Stimulated activated naive B cell treated with anti-CD40 and anti-IgM and Interleukin-4, amounts not matched to agents 10 μg/mL and 1 μg/mL and 100 μg/mL, for 72 hours (primary cell): ENCODE data around the gene ZNF593OS.
A peak's percentile ranks its signal among the peaks of the same experiment; 100 is the strongest.

Experiments used
- ATAC-seq, 2 donors: fragments of 150-1000 bp; cut with Tn5 transposase; replicated peaks; 2 replicates each; pipeline ENCODE4 v1.10.0; 2021; ENCODE audit warnings: moderate library complexity in 1 of 2
- DNase-seq: peaks from one replicate; pipeline ENCODE4 v3.0.0; 2021
- H3K27ac Mint-ChIP-seq: one replicate; pipeline ENCODE4 v1.8.0; 2022; ENCODE audit warnings: mild to moderate bottlenecking, mixed read lengths
- H3K27me3 Mint-ChIP-seq, 2 donors: one replicate each; pipeline ENCODE4 v1.8.0; 2022; ENCODE audit warnings: mixed read lengths in 2 of 2
- H3K36me3 Mint-ChIP-seq, 2 donors: one replicate each; pipeline ENCODE4 v1.8.0; 2022; ENCODE audit warnings: mixed read lengths in 2 of 2, mild to moderate bottlenecking in 1 of 2
- H3K4me1 Mint-ChIP-seq, 2 donors: one replicate each; pipeline ENCODE4 v1.8.0; 2022; ENCODE audit warnings: mixed read lengths in 2 of 2, mild to moderate bottlenecking in 1 of 2
- H3K4me3 Mint-ChIP-seq, 2 donors: one replicate each; pipeline ENCODE4 v1.8.0; 2022; ENCODE audit warnings: mild to moderate bottlenecking in 2 of 2, mixed read lengths in 2 of 2, moderate library complexity in 1 of 2
- H3K9me3 Mint-ChIP-seq, 2 donors: one replicate each; pipeline ENCODE4 v1.8.0; 2022; ENCODE audit warnings: mixed read lengths in 2 of 2, mild to moderate bottlenecking in 1 of 2

ZNF593OS gene

DNA sequence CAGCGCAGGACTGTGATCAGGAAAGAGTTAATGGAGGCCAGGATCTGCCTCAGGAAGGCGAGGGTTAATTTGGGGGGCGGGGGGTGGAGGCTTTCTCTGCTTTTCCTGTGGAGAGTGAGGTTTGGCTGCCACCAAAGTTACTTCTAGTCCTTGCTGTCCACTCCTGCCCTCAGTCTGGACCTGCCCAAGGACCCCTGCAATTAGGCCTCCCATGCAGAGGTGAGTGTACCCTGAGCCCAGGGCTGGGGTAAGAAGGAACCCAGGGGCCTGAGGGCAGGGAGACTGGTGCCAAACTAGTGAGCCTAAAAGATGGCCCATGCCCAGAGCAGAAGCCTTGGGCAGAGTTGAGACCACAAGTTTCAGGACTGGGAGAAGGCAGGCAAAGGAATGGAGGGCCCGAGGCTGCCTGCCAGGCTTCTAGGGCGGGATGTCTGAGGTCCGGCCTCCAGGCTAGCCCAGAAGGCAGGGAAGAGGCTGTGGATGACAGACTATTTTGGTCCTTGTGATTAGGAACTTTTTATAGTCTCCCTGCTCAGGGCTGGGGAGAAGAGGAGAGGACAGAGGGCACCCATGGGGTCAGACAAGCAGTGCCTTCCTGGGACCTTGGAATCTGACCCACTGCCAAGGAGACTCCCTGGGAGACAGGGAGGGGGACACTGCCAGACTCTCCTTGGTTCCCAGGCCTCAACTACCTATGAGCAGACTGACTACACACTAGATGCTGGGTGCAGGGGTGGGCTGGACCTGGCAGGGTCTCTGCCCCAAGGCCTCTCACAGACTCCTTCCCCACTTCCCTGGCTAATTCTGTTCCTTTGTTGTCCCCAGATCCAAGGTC is 12.5 kb downstream of the ZNF593OS start, which contains the start of gene FAM110D:
TSS of gene FAM110D (plus strand) at position 172 of the 835 bp plus-strand sequence. CDS start 2,213 bp downstream, outside the sequence.
- no peaks in the 10 kb centered on the region for H3K36me3 Mint-ChIP-seq
- H3K4me3 Mint-ChIP-seq: no peak within 1 kb of the TSS
- H3K4me1 Mint-ChIP-seq: peaks cover 6 to 11% of the 10 kb centered on the region in 2 donors
- H3K27ac Mint-ChIP-seq: no peak within 1 kb of the TSS
- H3K9me3 Mint-ChIP-seq: no peaks in the 10 kb centered on the region
- H3K27me3 Mint-ChIP-seq: peaks cover 45 to 71% of the 10 kb centered on the region in 2 donors
- ATAC-seq (no peak), DNase-seq (no peak)

DNA sequence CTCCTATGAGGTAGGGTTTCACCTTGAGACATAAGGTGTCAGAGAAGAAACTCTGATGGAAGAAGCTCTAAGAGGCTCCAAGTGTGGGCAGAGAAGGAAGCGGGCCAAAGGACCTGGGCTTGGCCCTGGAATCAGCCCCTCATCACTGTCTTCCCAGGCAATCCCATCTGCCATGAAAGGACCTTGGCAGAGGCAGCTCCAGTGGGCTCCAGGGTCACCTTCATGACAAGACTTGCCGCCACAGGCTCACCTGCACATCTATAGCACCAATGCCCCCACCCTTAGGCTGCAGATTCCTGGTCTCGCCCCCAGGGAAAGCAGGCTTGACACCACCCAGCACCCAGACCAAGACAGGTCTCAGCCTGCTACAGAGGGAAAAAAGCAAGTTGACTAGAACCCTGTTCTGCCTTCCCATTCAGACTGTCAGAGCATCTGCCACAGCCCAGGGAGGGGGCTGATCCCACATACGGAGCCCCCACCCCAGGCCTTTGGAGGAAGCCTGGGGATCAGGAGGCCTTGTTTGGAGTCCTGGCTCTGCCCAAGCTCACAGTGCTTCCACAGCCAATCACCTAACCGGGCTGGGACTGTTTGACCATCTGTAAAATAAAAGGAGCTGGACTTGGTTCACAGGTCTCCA is 13.2 kb downstream of the ZNF593OS start:
- Mint-ChIP-seq H3K4me1 (peaks cover 6 to 11% of the 10 kb centered on the region in 2 donors), H3K36me3 (no peaks in the 10 kb centered on the region), H3K9me3 (no peaks in the 10 kb centered on the region), H3K27me3 (peaks cover 45 to 76% of the 10 kb centered on the region in 2 donors), H3K27ac (no peak overlapping the region), H3K4me3 (no peak overlapping the region)
- DNase-seq: no peak
- no peak for ATAC-seq

DNA sequence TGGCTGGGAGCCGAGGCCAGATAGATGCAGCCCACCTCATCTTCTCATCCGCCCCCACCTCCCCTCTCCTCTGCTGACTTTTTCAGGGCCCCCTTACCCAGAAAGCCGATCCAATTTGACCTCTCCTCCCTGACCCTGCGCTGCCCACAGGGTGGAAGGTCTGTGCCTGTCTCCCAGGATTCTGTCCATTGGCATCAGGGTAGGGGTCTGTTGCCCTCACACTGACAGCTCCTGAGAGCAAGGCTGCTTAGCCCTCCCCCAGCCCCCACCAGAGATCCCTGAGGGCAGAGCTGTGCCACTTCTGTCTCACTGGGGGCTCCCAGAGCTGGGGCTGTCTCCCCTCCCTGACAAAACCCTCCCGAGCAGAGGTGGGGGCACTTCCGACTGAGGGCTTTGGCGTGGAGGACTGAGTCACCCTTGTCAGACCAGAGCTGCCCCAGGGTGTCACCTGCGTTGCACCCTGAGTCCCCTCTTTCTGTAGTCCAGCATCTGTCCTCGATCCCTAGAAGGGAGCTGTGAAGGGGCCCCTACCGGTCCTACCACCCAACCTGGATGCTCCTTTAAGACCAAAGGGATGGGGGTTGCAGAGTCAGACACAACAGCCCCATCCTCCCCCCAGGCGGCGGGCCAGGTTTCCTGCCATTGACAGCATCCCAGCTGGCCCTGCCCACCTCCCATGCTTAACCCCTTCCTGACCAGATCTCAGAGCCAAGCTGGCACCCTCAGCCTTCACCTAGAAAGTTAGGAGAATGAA is 15.2 kb downstream of the ZNF593OS start:
- H3K4me1 Mint-ChIP-seq: peaks cover 2 to 6% of the 10 kb centered on the region in 2 donors

DNA sequence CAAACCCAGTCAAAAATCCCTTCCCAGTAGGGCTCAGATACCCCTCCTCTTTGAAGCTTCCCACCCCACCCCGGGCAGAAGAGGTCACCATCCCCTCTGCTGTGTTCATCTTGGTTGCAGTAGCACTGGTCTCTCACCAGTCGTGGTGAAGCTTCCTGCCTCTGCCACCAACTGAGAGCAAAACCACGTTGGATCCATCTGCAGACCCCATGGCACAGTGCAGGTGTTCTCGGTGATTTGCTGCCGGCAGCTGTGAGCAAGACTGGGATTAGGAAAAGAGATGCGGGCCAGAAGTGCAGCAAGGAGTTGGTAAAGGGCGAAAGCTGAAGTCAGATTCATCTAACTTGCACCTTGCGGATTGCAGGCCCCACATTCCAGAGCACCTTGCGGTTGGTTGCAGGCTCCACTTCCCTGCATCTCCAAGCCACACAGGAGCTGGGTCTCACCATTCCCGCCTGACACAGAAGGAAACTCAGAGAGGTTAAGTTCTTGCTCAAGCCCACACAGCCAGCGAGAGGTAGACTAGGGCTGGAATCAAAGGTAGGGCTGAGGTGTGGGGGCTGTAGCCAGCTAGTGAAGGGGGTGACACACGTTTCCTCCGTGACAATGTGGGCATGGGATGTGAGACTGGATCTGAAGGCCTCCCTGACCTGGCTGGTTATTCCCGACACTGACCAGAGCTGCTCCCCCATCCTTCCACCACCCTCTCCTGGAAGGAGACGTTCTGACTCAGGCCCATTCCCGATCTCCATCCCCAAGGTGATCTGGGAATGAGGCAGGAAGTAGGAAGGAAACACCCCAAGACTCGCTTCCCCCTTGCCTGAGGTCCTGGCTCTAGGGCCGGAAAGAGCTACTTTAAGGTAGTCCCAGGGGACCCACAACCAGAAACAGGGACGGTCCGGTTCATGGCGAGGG is 16.0 kb downstream of the ZNF593OS start:
- peaks cover 0 to 6% of the 10 kb centered on the region in 2 donors for H3K4me1 Mint-ChIP-seq
- DNase-seq: no peak
- H3K36me3 Mint-ChIP-seq: no peaks in the 10 kb centered on the region
- H3K27me3 Mint-ChIP-seq: peaks cover 34 to 60% of the 10 kb centered on the region in 2 donors
- H3K4me3 Mint-ChIP-seq: no peak overlapping the region
- no peak overlapping the region for H3K27ac Mint-ChIP-seq
- H3K9me3 Mint-ChIP-seq: no peaks in the 10 kb centered on the region
- ATAC-seq: no peak

More for the DNA sequence above, 15.2 kb downstream of the ZNF593OS start:
- peaks cover 39 to 68% of the 10 kb centered on the region in 2 donors for H3K27me3 Mint-ChIP-seq
- DNase-seq: no peak
- ATAC-seq: peak in 1 of 2 donors; percentile 6
- no peaks in the 10 kb centered on the region for H3K36me3 Mint-ChIP-seq
- no peak overlapping the region for H3K4me3 Mint-ChIP-seq
- no peaks in the 10 kb centered on the region for H3K9me3 Mint-ChIP-seq
- H3K27ac Mint-ChIP-seq: no peak overlapping the region

DNA sequence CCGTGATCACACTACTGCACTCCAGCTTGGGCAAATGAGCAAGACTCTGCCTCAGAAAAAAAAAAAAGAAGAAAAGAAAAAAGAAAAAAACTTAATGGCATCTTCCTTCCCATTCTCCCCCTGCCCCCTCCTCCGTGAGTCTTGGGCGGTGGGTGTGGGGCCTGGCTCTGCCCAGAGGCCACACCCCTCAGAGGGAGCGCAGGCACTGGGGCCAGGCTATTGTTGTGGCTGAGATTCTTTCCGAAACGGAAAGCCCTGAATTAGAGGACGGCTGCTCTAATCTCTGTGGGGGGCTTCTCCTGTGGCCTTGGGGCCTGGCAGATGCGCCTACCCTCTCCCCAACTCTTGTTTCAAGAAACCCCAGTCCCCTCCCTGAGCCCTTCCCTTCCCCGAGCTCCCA is 16.9 kb downstream of the ZNF593OS start:
- Mint-ChIP-seq H3K4me3 (no peak overlapping the region), H3K27me3 (peaks cover 33 to 52% of the 10 kb centered on the region in 2 donors), H3K9me3 (no peaks in the 10 kb centered on the region), H3K4me1 (peaks cover 0 to 6% of the 10 kb centered on the region in 2 donors), H3K36me3 (no peaks in the 10 kb centered on the region), H3K27ac (no peak overlapping the region)
- DNase-seq: no peak
- no peak for ATAC-seq

DNA sequence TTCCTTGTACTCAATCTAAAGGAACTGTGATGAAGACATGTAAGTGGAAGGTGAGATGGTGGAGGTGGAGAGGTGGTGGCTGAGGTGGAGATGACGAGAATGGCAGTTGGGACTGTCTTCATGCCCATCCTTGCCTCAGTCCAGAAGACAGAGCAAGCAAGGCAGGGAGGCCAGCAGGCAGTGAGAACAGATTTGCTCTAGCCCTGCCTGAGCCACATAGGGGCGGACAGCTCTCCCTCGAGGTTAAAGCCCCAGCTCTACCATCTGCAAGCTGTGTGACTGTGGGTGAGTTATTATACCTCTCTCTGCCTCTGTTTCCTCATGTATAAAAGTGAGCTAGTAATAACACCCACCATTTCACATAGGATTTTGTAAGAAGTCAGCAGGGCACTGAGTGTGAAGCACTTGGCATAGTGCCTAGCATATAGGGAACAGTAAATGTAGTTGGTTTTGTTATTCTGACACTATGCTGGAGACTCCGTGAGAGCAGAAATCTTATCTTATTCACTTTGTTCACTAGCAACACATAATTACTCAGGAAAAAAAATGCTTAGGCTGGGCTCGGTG is 17.6 kb downstream of the ZNF593OS start:
- Mint-ChIP-seq H3K27me3 (peaks cover 32 to 45% of the 10 kb centered on the region in 2 donors), H3K4me3 (no peak overlapping the region), H3K4me1 (peaks cover 0 to 6% of the 10 kb centered on the region in 2 donors), H3K36me3 (no peaks in the 10 kb centered on the region), H3K27ac (no peak overlapping the region), H3K9me3 (no peaks in the 10 kb centered on the region)
- DNase-seq (no peak), ATAC-seq (no peak)

DNA sequence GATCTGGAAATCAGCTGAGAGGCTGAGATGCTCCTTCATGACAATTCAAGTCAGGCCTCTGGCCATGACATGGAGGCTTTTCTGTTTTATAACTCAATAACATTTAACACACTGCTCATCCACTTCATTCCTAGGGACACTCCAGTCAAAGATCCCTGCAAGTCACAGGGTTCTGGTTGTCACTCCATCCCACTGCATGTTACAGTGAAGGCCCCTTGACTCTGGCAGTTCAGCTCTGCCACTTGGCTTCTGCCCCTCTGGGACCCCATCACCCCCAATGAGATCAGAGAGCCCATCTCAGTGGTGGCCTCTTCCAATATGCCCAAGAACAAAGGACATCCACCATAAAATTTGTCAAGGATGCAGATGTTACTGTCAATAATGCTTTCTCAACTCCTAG is 22.7 kb downstream of the ZNF593OS start:
- Mint-ChIP-seq H3K4me1 (peaks cover 0 to 2% of the 10 kb centered on the region in 2 donors), H3K27ac (no peak overlapping the region), H3K4me3 (no peak overlapping the region), H3K36me3 (no peaks in the 10 kb centered on the region), H3K9me3 (no peaks in the 10 kb centered on the region), H3K27me3 (peaks cover 4 to 13% of the 10 kb centered on the region in 2 donors)
- ATAC-seq: no peak
- no peak for DNase-seq

DNA sequence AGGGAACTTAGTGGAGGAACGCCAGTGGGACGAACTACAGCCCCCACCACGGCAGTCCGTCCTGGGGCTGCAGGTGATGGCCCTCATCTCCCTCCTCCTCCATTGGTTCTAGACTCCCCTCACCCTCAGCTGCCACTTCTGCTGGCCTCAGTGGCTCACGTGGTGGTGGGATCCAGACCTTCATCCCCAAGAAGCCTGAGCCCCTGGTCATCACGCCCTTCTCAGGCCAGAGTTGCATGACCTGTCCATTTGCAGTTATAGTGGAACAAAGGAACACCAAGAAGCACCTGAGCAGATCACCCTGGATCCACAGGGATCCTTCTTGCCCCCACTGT is 25.7 kb downstream of the ZNF593OS start:
- no peaks in the 10 kb centered on the region for H3K9me3 Mint-ChIP-seq
- no peaks in the 10 kb centered on the region for H3K36me3 Mint-ChIP-seq

DNA sequence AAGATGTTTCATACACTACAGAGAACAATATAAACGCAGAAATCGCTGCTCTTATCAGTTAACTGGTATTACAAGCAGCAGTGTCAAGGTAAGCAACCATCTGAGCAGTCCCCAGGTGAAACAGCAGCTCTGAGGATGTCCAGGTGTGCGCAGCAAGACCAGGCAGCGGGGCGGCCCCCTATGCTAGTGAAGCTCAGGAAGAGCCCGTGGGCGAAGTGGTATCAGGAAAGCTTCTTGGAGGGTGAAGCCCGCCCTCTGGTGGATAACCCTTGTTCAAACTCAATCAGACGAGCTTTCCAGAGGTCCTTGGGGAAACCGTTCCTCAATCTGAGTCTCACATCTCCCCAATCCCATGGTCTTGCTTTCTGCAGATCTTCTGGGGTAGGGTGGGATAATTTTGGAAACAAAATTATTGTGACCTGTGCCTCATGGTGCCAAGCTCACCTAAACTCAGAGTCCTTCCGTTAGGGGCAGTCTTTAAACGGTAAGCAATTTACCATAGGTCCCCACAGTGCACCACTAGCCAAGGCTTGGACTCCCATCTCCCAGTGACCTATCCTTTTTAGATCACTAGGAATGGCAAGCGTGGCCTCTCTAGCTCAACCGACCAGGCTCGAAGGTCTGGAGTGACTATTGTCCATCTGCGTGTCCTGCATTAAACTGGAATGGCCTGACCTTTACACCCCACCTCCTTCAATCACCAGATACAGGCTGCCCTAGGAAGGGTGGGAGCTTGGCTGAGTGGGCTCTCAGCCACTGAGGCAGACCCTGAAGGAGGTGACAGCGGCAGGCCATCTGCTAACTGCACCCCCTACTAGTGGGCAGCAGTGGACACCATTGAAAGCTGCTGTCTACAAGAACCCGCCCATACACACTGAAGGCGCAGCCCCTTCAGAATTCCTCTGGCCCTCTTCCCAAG is 26.3 kb downstream of the ZNF593OS start:
- H3K9me3 Mint-ChIP-seq: no peaks in the 10 kb centered on the region
- peaks cover 4 to 11% of the 10 kb centered on the region in 2 donors for H3K27me3 Mint-ChIP-seq
- no peak overlapping the region for H3K4me3 Mint-ChIP-seq
- H3K36me3 Mint-ChIP-seq: no peaks in the 10 kb centered on the region
- H3K4me1 Mint-ChIP-seq: peaks cover 0 to 2% of the 10 kb centered on the region in 2 donors
- ATAC-seq (peak; percentile 67 to 83), DNase-seq (peak; percentile 47)
- no peak overlapping the region for H3K27ac Mint-ChIP-seq

More for the DNA sequence above, 25.7 kb downstream of the ZNF593OS start:
- peaks cover 0 to 2% of the 10 kb centered on the region in 2 donors for H3K4me1 Mint-ChIP-seq
- DNase-seq (no peak), ATAC-seq (no peak)
- peaks cover 4 to 11% of the 10 kb centered on the region in 2 donors for H3K27me3 Mint-ChIP-seq
- no peak overlapping the region for H3K4me3 Mint-ChIP-seq
- H3K27ac Mint-ChIP-seq: no peak overlapping the region

DNA sequence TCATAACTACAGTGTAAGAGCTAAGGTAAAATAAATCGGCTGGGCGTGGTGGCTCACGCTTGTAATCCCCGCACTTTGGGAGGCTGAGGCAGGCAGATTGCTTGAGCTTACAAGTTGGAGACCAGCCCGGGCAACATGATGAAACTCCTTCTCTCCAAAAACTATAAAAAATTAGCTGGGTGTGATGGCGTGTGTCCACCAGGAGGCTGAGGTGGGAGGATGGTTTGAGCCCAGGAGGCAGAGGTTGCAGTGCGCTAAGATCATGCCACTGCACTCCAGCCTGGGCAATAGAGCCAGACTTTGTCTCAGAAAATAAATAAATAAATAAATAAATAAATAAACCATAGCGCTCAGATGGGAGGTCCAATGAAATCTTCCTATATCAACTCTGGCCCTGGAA is 29.5 kb downstream of the ZNF593OS start:
- H3K27ac Mint-ChIP-seq: no peak overlapping the region
- no peaks in the 10 kb centered on the region for H3K36me3 Mint-ChIP-seq
- peaks cover 0 to 5% of the 10 kb centered on the region in 2 donors for H3K27me3 Mint-ChIP-seq
- peaks cover 0 to 2% of the 10 kb centered on the region in 2 donors for H3K4me1 Mint-ChIP-seq
- H3K4me3 Mint-ChIP-seq: no peak overlapping the region
- ATAC-seq: no peak
- no peaks in the 10 kb centered on the region for H3K9me3 Mint-ChIP-seq
- no peak for DNase-seq

DNA sequence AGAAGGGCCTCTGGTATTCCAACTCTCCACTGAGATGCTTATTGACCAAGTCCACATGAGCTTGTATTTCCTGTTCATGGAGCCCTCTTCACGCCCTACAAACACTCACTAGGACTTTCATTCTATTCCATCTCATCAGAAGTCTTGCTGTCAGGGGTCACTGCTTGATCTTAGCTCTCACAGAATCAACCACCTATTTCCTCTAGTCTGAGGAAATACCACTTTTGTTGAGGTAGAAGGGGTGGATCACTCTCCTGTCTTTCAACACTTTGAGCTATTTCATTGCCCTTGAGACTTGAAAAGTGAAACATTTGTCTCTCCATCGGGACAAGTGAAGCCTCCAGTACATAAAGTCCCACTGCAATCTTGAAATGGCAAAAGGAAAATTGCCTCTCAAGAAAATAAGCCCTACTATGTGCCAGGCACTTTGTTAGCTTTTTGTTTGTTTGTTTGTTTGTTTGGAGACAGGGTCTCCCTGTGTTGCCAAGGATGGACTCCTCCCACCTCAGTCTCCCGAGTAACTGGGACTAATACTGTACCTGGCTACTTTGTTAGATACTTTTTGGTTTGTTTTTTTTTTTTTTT is 32.6 kb downstream of the ZNF593OS start:
- H3K4me3 Mint-ChIP-seq: no peak overlapping the region

DNA sequence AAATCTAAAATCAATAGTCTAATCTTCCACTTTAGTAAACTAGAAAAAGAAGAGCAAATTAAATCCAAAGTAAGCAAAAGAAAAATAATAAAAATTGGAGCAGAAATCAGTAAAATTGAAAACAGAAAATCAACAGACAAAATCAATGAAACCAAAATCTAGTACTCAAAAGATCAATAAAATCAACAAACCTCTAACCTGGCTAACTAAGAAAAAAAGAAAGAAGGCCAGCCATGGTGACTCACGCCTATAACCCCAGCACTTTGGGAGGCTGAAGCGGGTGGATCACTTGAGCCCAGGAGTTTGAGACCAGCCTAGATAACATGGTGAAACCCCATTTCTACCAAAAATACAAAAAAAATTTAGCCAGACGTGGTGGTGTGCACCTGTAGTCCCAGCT is 37.2 kb downstream of the ZNF593OS start:
- Mint-ChIP-seq H3K36me3 (peaks cover 0 to 4% of the 10 kb centered on the region in 2 donors), H3K4me1 (no peaks in the 10 kb centered on the region), H3K4me3 (no peak overlapping the region), H3K9me3 (peaks cover 0 to 4% of the 10 kb centered on the region in 2 donors), H3K27ac (no peak overlapping the region), H3K27me3 (peaks cover 0 to 10% of the 10 kb centered on the region in 2 donors)
- no peak for DNase-seq
- no peak for ATAC-seq

More for the DNA sequence above, 32.6 kb downstream of the ZNF593OS start:
- DNase-seq (no peak), ATAC-seq (no peak)
- Mint-ChIP-seq H3K4me1 (no peaks in the 10 kb centered on the region), H3K9me3 (peaks cover 0 to 4% of the 10 kb centered on the region in 2 donors), H3K27me3 (no peaks in the 10 kb centered on the region), H3K27ac (no peak overlapping the region), H3K36me3 (peaks cover 0 to 2% of the 10 kb centered on the region in 2 donors)
